GM19240 (cell line): ENCODE data around the gene MLLT1.

Experiments
- DNase-seq: peaks from one replicate; pipeline ENCODE4 v3.0.0; 2011; ENCODE audit warnings: low spot score; ENCODE audit not compliant: insufficient read length

The MLLT1 gene

GRCh38 chr19:6235031-6235951 lies 44.5 kb downstream of the MLLT1 start:
- DNase-seq: no peak

- DNase-seq: no peak
These were observed 45.2 kb downstream of the MLLT1 start for GRCh38 chr19:6234527-6234926.

- no peak for DNase-seq
These were observed 45.8 kb downstream of the MLLT1 start for GRCh38 chr19:6233827-6234511.

GRCh38 chr19:6233056-6233826 lies 46.5 kb downstream of the MLLT1 start:
- no peak for DNase-seq

- DNase-seq: no peak
These were observed 47.1 kb downstream of the MLLT1 start for GRCh38 chr19:6232601-6233055.

GRCh38 chr19:6230991-6231448 lies 48.8 kb downstream of the MLLT1 start:
- no peak for DNase-seq

- no peak for DNase-seq
These were observed 49.6 kb downstream of the MLLT1 start for GRCh38 chr19:6229951-6230712.

GRCh38 chr19:6229216-6229913 lies 50.4 kb downstream of the MLLT1 start:
- DNase-seq: no peak

GRCh38 chr19:6228551-6229215 lies 51.1 kb downstream of the MLLT1 start:
- no peak for DNase-seq

GRCh38 chr19:6227936-6228325 lies 51.8 kb downstream of the MLLT1 start:
- DNase-seq: no peak

GRCh38 chr19:6227156-6227935 lies 52.4 kb downstream of the MLLT1 start:
- DNase-seq: no peak

GRCh38 chr19:6226444-6227155 lies 53.2 kb downstream of the MLLT1 start:
- no peak for DNase-seq

GRCh38 chr19:6226012-6226411 lies 53.8 kb downstream of the MLLT1 start:
- no peak for DNase-seq

- no peak for DNase-seq
These were observed 54.4 kb downstream of the MLLT1 start for GRCh38 chr19:6225232-6225865.

GRCh38 chr19:6224308-6224675 lies 55.5 kb downstream of the MLLT1 start:
- no peak for DNase-seq

- no peak for DNase-seq
These were observed 56.1 kb downstream of the MLLT1 start for GRCh38 chr19:6223461-6224307.

- DNase-seq: no peak
These were observed 56.9 kb downstream of the MLLT1 start for GRCh38 chr19:6222884-6223283.
